Measurements from ENCODE around the gene GPC1. TPM values are rescaled to one million over a fixed set of nuclear protein-coding genes. Genes with fewer than 3 reads are reported as not detected.

The GPC1 gene
- total and polyA plus RNA-seq, 2 experiments from 2014 or later = 71.4 to 142 TPM

- no peak for TF ChIP-seq CTCF (IDR thresholded peaks at IDR 0.05; ENCODE audit: poor library complexity)
- no peak for TF ChIP-seq EZH2 (IDR thresholded peaks at IDR 0.05; ENCODE audit: borderline replicate concordance)
- TF ChIP-seq EZH2phosphoT487 (IDR thresholded peaks at IDR 0.05; ENCODE audit: low read depth, severe bottlenecking, unreplicated experiment) = no peak
- H3K9me3 ChIP-seq (ENCODE audit: low read depth) = peaks cover 5% of the 10 kb centered on the region
- no peak overlapping the region for H2AFZ ChIP-seq
- 98% methylated on average over 4 of the region's 4 CpGs for WGBS (ENCODE audit: low lambda C conversion rate, missing lambda C conversion rate)
- H3K9me2 ChIP-seq (replicated peaks; ENCODE audit: insufficient read depth) = no peaks in the 10 kb centered on the region
- no peak for DNase-seq (ENCODE audit: low spot score)
- H4K20me1 ChIP-seq (ENCODE audit: insufficient read depth, poor library complexity, severe bottlenecking) = no peaks in the 10 kb centered on the region
- no peak overlapping the region for H3K27ac ChIP-seq
- no peaks in the 10 kb centered on the region for H3K27me3 ChIP-seq
- no peaks in the 10 kb centered on the region for H3K36me3 ChIP-seq (replicated peaks; ENCODE audit: insufficient read depth, low read depth)
- H3K79me2 ChIP-seq = no peaks in the 10 kb centered on the region
- no peak overlapping the region for H3K4me3 ChIP-seq
- no peak overlapping the region for H3K4me2 ChIP-seq
- H3K4me1 ChIP-seq (ENCODE audit: insufficient read depth) = no peaks in the 10 kb centered on the region
Measured at GRCh38 chr2:240473211-240473610, 37.7 kb downstream of the GPC1 start.

DNA sequence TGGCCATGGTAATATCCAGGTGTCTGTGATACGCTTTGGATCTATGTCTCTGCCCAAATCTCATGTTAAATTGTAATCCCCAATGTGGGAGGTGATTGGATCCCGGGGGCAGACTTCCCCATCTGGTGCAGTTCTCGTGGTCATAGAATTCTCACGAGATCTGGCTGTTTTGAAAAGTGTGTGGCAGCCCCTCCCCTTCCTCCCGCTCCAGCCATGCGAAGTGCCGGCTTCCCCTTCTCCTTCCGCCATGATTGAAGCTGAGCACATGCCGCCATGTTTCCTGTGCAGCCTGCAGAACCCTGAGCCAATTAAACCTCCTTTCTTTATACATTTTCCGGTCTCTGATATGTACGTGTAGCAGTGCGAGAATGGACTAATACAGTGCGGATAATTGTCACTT lies 42.5 kb downstream of the GPC1 start:
- H3K4me3 ChIP-seq = no peak overlapping the region
- H2AFZ ChIP-seq = no peak overlapping the region
- no peaks in the 10 kb centered on the region for H3K4me1 ChIP-seq (ENCODE audit: insufficient read depth)
- no peaks in the 10 kb centered on the region for H3K79me2 ChIP-seq
- no peaks in the 10 kb centered on the region for H3K36me3 ChIP-seq (replicated peaks; ENCODE audit: insufficient read depth, low read depth)
- DNase-seq (ENCODE audit: low spot score) = no peak
- peaks cover 5% of the 10 kb centered on the region for H3K9me3 ChIP-seq (ENCODE audit: low read depth)
- WGBS (ENCODE audit: low lambda C conversion rate, missing lambda C conversion rate) = 94% methylated on average over 13 of the region's 13 CpGs
- no peak overlapping the region for H3K27ac ChIP-seq
- TF ChIP-seq EZH2phosphoT487 (IDR thresholded peaks at IDR 0.05; ENCODE audit: low read depth, severe bottlenecking, unreplicated experiment) (no peak), CTCF (IDR thresholded peaks at IDR 0.05; ENCODE audit: poor library complexity) (no peak), EZH2 (IDR thresholded peaks at IDR 0.05; ENCODE audit: borderline replicate concordance) (no peak)
- no peak overlapping the region for H3K4me2 ChIP-seq
- H3K9me2 ChIP-seq (replicated peaks; ENCODE audit: insufficient read depth) = no peaks in the 10 kb centered on the region
- H3K27me3 ChIP-seq = no peaks in the 10 kb centered on the region
- no peaks in the 10 kb centered on the region for H4K20me1 ChIP-seq (ENCODE audit: insufficient read depth, poor library complexity, severe bottlenecking)

- Histone ChIP-seq H3K27me3 (no peaks in the 10 kb centered on the region), H3K9me3 (ENCODE audit: low read depth) (peaks cover 5% of the 10 kb centered on the region), H3K4me3 (no peak overlapping the region), H3K36me3 (replicated peaks; ENCODE audit: insufficient read depth, low read depth) (no peaks in the 10 kb centered on the region), H3K4me1 (ENCODE audit: insufficient read depth) (no peaks in the 10 kb centered on the region), H3K27ac (no peak overlapping the region), H3K4me2 (no peak overlapping the region), H3K9me2 (replicated peaks; ENCODE audit: insufficient read depth) (no peaks in the 10 kb centered on the region), H2AFZ (no peak overlapping the region), H3K79me2 (no peaks in the 10 kb centered on the region), H4K20me1 (ENCODE audit: insufficient read depth, poor library complexity, severe bottlenecking) (no peaks in the 10 kb centered on the region)
- TF ChIP-seq EZH2 (IDR thresholded peaks at IDR 0.05; ENCODE audit: borderline replicate concordance) (no peak), EZH2phosphoT487 (IDR thresholded peaks at IDR 0.05; ENCODE audit: low read depth, severe bottlenecking, unreplicated experiment) (no peak), CTCF (IDR thresholded peaks at IDR 0.05; ENCODE audit: poor library complexity) (no peak)
- 93% methylated on average over 21 of the region's 21 CpGs for WGBS (ENCODE audit: low lambda C conversion rate, missing lambda C conversion rate)
- DNase-seq (ENCODE audit: low spot score) = peak; percentile 1
Measured at GRCh38 chr2:240478346-240479110, 43.1 kb downstream of the GPC1 start.
